ENCODE measurements around the gene ABCC1. TPM values are rescaled to one million over a fixed set of nuclear protein-coding genes. Genes with fewer than 3 reads are reported as not detected.
"Not testable (repeated sequence)": the region's sequence is repeated elsewhere in the genome, so short reads cannot be mapped to it uniquely, and the experiment has no call there.

The ABCC1 gene
- total and polyA plus RNA-seq, 2 of the 4 experiments (the other 2 are of a cell fraction), result 39.4 to 66.0 TPM

GRCh38 chr16:15916323-15916722 lies 33.1 kb upstream of the ABCC1 start:
- Histone ChIP-seq H3K27me3 (ENCODE audit: control insufficient read depth, insufficient read depth, low read length) (no peaks in the 10 kb centered on the region), H3K27ac (ENCODE audit: insufficient read depth, low read length) (no peak overlapping the region), H3K14ac (replicated peaks; ENCODE audit: low read depth, low read length) (no peak overlapping the region), H3K56ac (ENCODE audit: extremely low read depth, insufficient read depth, low read length) (no peak overlapping the region), H3K9ac (ENCODE audit: low read depth, low read length) (no peak overlapping the region), H4K20me1 (ENCODE audit: insufficient read depth, low read length) (no peaks in the 10 kb centered on the region), H3K23ac (ENCODE audit: low read depth, low read length) (no peak overlapping the region), H4K5ac (ENCODE audit: low read depth, low read length) (no peak overlapping the region), H2AK9ac (replicated peaks; ENCODE audit: low read depth, low read length, poor library complexity) (no peak overlapping the region), H3K4ac (ENCODE audit: low read depth, low read length) (no peak overlapping the region), H2BK5ac (ENCODE audit: low read depth, low read length, poor library complexity, severe bottlenecking) (no peak overlapping the region), H3K9me3 (ENCODE audit: control insufficient read depth, insufficient read depth, low read length) (no peaks in the 10 kb centered on the region), H2AK5ac (ENCODE audit: low read depth, low read length) (no peak overlapping the region), H3K18ac (ENCODE audit: low read depth, low read length) (no peak overlapping the region), H3K9me1 (ENCODE audit: insufficient read depth, low read length) (no peaks in the 10 kb centered on the region), H4K8ac (ENCODE audit: low read depth in 2 of 2, low read length in 2 of 2) (no peak overlapping the region), H3K4me3 (ENCODE audit: insufficient read depth, low read depth, low read length) (no peak overlapping the region), H3K4me1 (ENCODE audit: control insufficient read depth, insufficient read depth, low read length) (peaks cover 2% of the 10 kb centered on the region), H2BK15ac (ENCODE audit: low read depth, low read length) (no peak overlapping the region), H3K79me1 (ENCODE audit: low read depth in 1 of 2, low read length in 2 of 2) (no peaks in the 10 kb centered on the region), H2BK120ac (ENCODE audit: low read depth, low read length) (no peak overlapping the region), H2AFZ (replicated peaks; ENCODE audit: low read length, poor library complexity) (no peak overlapping the region), H3K4me2 (ENCODE audit: low read depth, low read length) (no peak overlapping the region), H4K91ac (ENCODE audit: insufficient read depth, low read depth, low read length) (no peak overlapping the region), H2BK20ac (ENCODE audit: low read depth, low read length) (no peak overlapping the region), H3K36me3 (ENCODE audit: control insufficient read depth, insufficient read depth, low read length) (no peaks in the 10 kb centered on the region)
- ATAC-seq (ENCODE audit: low read depth), result no peak
- POLR2A ChIA-PET (ENCODE audit: unreplicated experiment), result no interaction called here
- in situ Hi-C loops (cut with MboI; ENCODE audit: low sequenced_read_pairs), result no loop called here
- CTCF ChIA-PET, result no interaction called here
- no peak for TF ChIP-seq RFX5 (IDR thresholded peaks at IDR 0.05; ENCODE audit: low read depth, low read length)
- TF ChIP-seq RCOR1 (IDR thresholded peaks at IDR 0.05; ENCODE audit: insufficient replicate concordance, low read length), result no peak
- no peak for TF ChIP-seq MAFK (IDR thresholded peaks at IDR 0.05; ENCODE audit: low read depth, low read length)
- no peak for TF ChIP-seq NFE2L2 (IDR thresholded peaks at IDR 0.05; ENCODE audit: low read depth, low read length)
- no peak for TF ChIP-seq CTCF (conservative IDR thresholded peaks at IDR 0.05; ENCODE audit: low read depth, low read length)
- TF ChIP-seq, protein P1, sequence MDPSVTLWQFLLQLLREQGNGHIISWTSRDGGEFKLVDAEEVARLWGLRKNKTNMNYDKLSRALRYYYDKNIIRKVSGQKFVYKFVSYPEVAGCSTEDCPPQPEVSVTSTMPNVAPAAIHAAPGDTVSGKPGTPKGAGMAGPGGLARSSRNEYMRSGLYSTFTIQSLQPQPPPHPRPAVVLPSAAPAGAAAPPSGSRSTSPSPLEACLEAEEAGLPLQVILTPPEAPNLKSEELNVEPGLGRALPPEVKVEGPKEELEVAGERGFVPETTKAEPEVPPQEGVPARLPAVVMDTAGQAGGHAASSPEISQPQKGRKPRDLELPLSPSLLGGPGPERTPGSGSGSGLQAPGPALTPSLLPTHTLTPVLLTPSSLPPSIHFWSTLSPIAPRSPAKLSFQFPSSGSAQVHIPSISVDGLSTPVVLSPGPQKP (IDR thresholded peaks at IDR 0.05; ENCODE audit: borderline replicate concordance, low read depth, low read length), result no peak
- dilution Hi-C loops (cut with HindIII; ENCODE audit: low sequenced_read_pairs, unreplicated experiment), result no loop called here
- intact Hi-C loops (cut with micrococcal nuclease), result no loop called here
- BruUV-seq (replicated peaks), result no TSS peak
- WGBS, 2 experiments (ENCODE audit: extremely low coverage in 2 of 2, insufficient read length in 1 of 2), result no CpG with 5 or more reads among the region's 8 CpGs
- no peak for DNase-seq

DNA sequence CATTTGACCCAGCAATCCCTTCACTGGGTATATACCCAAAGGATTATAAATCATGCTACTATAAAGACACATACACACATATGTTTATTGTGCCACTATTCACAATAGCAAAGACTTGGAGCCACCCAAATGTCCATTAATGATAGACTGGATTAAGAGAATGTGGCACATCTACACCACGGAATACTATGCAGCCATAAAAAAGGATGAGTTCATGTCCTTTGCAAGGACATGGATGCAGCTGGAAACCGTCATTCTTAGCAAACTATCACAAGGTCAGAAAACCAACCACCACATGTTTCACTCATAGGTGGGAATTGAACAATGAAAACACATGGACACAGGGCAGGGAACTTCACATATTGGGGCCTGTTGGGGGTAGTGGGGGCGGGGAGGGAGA lies 31.1 kb upstream of the ABCC1 start:
- H3K9ac ChIP-seq (ENCODE audit: low read depth, low read length); H3K23ac ChIP-seq (ENCODE audit: low read depth, low read length); CTCF ChIA-PET; H4K20me1 ChIP-seq (ENCODE audit: insufficient read depth, low read length); H2BK5ac ChIP-seq (ENCODE audit: low read depth, low read length, poor library complexity, severe bottlenecking); H3K4me3 ChIP-seq (ENCODE audit: insufficient read depth, low read depth, low read length); H3K4me1 ChIP-seq (ENCODE audit: control insufficient read depth, insufficient read depth, low read length); H3K9me1 ChIP-seq (ENCODE audit: insufficient read depth, low read length); H2BK120ac ChIP-seq (ENCODE audit: low read depth, low read length); ATAC-seq (ENCODE audit: low read depth); H4K8ac ChIP-seq (ENCODE audit: low read depth in 2 of 2, low read length in 2 of 2); H3K14ac ChIP-seq (replicated peaks; ENCODE audit: low read depth, low read length); dilution Hi-C loops (cut with HindIII; ENCODE audit: low sequenced_read_pairs, unreplicated experiment); H2AK5ac ChIP-seq (ENCODE audit: low read depth, low read length); H3K18ac ChIP-seq (ENCODE audit: low read depth, low read length); DNase-seq; H3K79me1 ChIP-seq (ENCODE audit: low read depth in 1 of 2, low read length in 2 of 2); H2AK9ac ChIP-seq (replicated peaks; ENCODE audit: low read depth, low read length, poor library complexity); H3K4me2 ChIP-seq (ENCODE audit: low read depth, low read length); intact Hi-C loops (cut with micrococcal nuclease); H3K27ac ChIP-seq (ENCODE audit: insufficient read depth, low read length); H3K56ac ChIP-seq (ENCODE audit: extremely low read depth, insufficient read depth, low read length); H3K36me3 ChIP-seq (ENCODE audit: control insufficient read depth, insufficient read depth, low read length); H2AFZ ChIP-seq (replicated peaks; ENCODE audit: low read length, poor library complexity); POLR2A ChIA-PET (ENCODE audit: unreplicated experiment); H3K27me3 ChIP-seq (ENCODE audit: control insufficient read depth, insufficient read depth, low read length); BruUV-seq (replicated peaks); H2BK15ac ChIP-seq (ENCODE audit: low read depth, low read length); in situ Hi-C loops (cut with MboI; ENCODE audit: low sequenced_read_pairs); H3K4ac ChIP-seq (ENCODE audit: low read depth, low read length); H2BK20ac ChIP-seq (ENCODE audit: low read depth, low read length); H3K9me3 ChIP-seq (ENCODE audit: control insufficient read depth, insufficient read depth, low read length); H4K5ac ChIP-seq (ENCODE audit: low read depth, low read length); H4K91ac ChIP-seq (ENCODE audit: insufficient read depth, low read depth, low read length): not testable (repeated sequence)
- no CpG with 5 or more reads among the region's 3 CpGs for WGBS, 2 experiments (ENCODE audit: extremely low coverage in 2 of 2, insufficient read length in 1 of 2)

Data from IMR-90 (cell line).